ENCODE data around the gene PRLR. TPM values are rescaled to one million over a fixed set of nuclear protein-coding genes. Genes with fewer than 3 reads are reported as not detected.

The PRLR gene
- total and polyA plus RNA-seq, 2 of the 8 experiments (the other 6 are each of a cell fraction or from before 2014, with no cell fraction given), result 0.53 to 2.5 TPM

DNA sequence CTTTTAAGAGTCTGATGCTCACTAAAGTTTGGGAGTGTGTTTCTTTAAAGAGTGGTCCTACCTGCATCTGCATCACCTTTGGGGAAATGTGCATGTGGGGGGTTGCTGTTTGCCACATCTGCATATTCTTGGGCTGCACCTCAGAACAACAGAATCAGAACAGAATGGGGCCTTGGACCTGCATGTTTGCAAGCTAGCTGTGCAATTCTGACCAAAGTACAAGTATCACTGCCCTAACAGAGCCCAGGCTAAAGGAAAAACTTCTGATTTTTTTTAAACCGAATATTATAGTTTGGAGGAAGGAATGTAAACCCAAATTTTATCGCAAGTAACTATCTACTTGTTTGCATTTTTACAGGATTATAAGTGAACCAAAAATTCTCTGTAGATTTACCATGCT, 34.2 kb upstream of the PRLR start:
- Histone ChIP-seq H4K20me1 (replicated peaks in 1 of 2; ENCODE audit: control insufficient read depth in 1 of 2, insufficient read depth in 2 of 2, low read length in 2 of 2) (no peaks in the 10 kb centered on the region), H3K36me3 (ENCODE audit: control insufficient read depth in 2 of 4, insufficient read depth in 4 of 4, low read length in 3 of 4) (no peaks in the 10 kb centered on the region), H3K23ac (ENCODE audit: insufficient read length) (no peak overlapping the region), H2BK15ac (ENCODE audit: low read length) (no peak overlapping the region), H3K9ac (replicated peaks in 1 of 4; ENCODE audit: extremely low read depth in 1 of 4, low read depth in 3 of 4, low read length in 3 of 4) (no peak overlapping the region; a peak in 1 of 7 replicates), H3K23me2 (ENCODE audit: low read depth, low read length) (no peaks in the 10 kb centered on the region), H3K27ac (ENCODE audit: low read depth, low read length) (no peak overlapping the region), H3K79me2 (ENCODE audit: control insufficient read depth in 1 of 2, insufficient read depth in 2 of 2, low read length in 2 of 2) (no peaks in the 10 kb centered on the region), H4K8ac (ENCODE audit: extremely low read depth, insufficient read depth, low read length) (no peak overlapping the region), H2AK5ac (ENCODE audit: low read depth, low read length) (no peak overlapping the region), H2BK120ac (replicated peaks; ENCODE audit: low read depth, low read length) (no peak overlapping the region), H2AFZ (ENCODE audit: low read length) (0 out of 2 replicates have a peak overlapping the region, but pooled peaks have one; percentile 38), H3K79me1 (ENCODE audit: low read depth, low read length) (no peaks in the 10 kb centered on the region), H2BK12ac (ENCODE audit: low read depth, low read length) (no peak overlapping the region), H3K27me3 (replicated peaks in 1 of 4; ENCODE audit: control insufficient read depth in 3 of 4, extremely low read depth in 1 of 4, insufficient read depth in 3 of 4, low read length in 3 of 4) (no peaks in the 10 kb centered on the region), H4K91ac (replicated peaks; ENCODE audit: insufficient read length, low read length) (no peak overlapping the region), H3K4me2 (ENCODE audit: insufficient read depth in 1 of 2, low read depth in 2 of 2, low read length in 2 of 2) (no peak overlapping the region), H4K5ac (ENCODE audit: insufficient read length, low read depth, low read length) (no peak overlapping the region), H2BK20ac (ENCODE audit: low read length) (no peak overlapping the region), H3K18ac (ENCODE audit: extremely low read depth, low read length) (no peak overlapping the region), H3K14ac (ENCODE audit: insufficient read length) (no peak overlapping the region), H3K56ac (replicated peaks; ENCODE audit: insufficient read length, low read depth, low read length) (no peak overlapping the region), H3K4me3 (ENCODE audit: extremely low read depth in 1 of 4, insufficient read depth in 2 of 4, low read depth in 3 of 4, low read length in 4 of 4) (no peak overlapping the region), H3K4ac (replicated peaks; ENCODE audit: insufficient read length, low read depth, low read length) (no peak overlapping the region), H3K9me3 (ENCODE audit: insufficient read depth in 2 of 2, low read depth in 1 of 2, low read length in 1 of 2) (peaks cover 11 to 12% of the 10 kb centered on the region in 2 experiments), H3K4me1 (replicated peaks in 1 of 4; ENCODE audit: control insufficient read depth in 3 of 4, insufficient read depth in 4 of 4, low read length in 3 of 4) (peaks cover 0 to 5% (median 0%) of the 10 kb centered on the region in 4 experiments; a peak in 2 of 7 replicates), H2BK5ac (ENCODE audit: low read depth, low read length) (no peak overlapping the region)
- WGBS, 2 experiments (ENCODE audit: extremely low coverage in 1 of 2, insufficient coverage in 1 of 2, insufficient read length in 1 of 2, insufficient replicate concordance in 2 of 2, low coverage in 1 of 2, low lambda C conversion rate in 2 of 2, missing lambda C conversion rate in 1 of 2), result 86% methylated on average over 2 of the region's 2 CpGs; no CpG with 5 or more reads in 1 of the 2 experiments
- DNase-seq (ENCODE audit: low read depth in 1 of 2, low spot score in 2 of 2) (no peak), FAIRE-seq (no peak)
- TF ChIP-seq RAD21 (IDR thresholded peaks at IDR 0.05 in 1 of 2, conservative IDR thresholded peaks at IDR 0.05 in 1 of 2; ENCODE audit: low read depth in 2 of 2, low read length in 2 of 2) (no peak), KDM5A (IDR thresholded peaks at IDR 0.05; ENCODE audit: low read length) (no peak)
- ChIA-PET CTCF (ENCODE audit: partially characterized antibody) (no interaction called here), POLR2A (ENCODE audit: partially characterized antibody) (no interaction called here)
